ENCODE measurements around the gene VKORC1.
A peak's percentile ranks its signal among the peaks of the same experiment; 100 is the strongest.
"Not testable (repeated sequence)": the region's sequence is repeated elsewhere in the genome, so short reads cannot be mapped to it uniquely, and the experiment has no call there.

Gene VKORC1

GRCh38 chr16:31106509-31107464 lies 12.2 kb upstream of the VKORC1 start:
- DNase-seq: no peak

GRCh38 chr16:31105677-31106213 lies 11.1 kb upstream of the VKORC1 start:
- no peak for DNase-seq

- DNase-seq: not testable (repeated sequence)
Observed at GRCh38 chr16:31100876-31101641, 6.5 kb upstream of the VKORC1 start.

GRCh38 chr16:31099860-31100638 lies 5.5 kb upstream of the VKORC1 start:
- DNase-seq: peak; percentile 16

- no peak for DNase-seq
Observed at GRCh38 chr16:31094088-31094423, 541 bp downstream of the VKORC1 start.

GRCh38 chr16:31093132-31093703 lies 1.4 kb downstream of the VKORC1 start:
- DNase-seq: peak; percentile 47

GRCh38 chr16:31092330-31092729 lies 2.3 kb downstream of the VKORC1 start:
- no peak for DNase-seq

GRCh38 chr16:31090540-31090939 lies 4.1 kb downstream of the VKORC1 start:
- DNase-seq: peak; percentile 65

- no peak for DNase-seq
Observed at GRCh38 chr16:31089199-31089598, 5.4 kb downstream of the VKORC1 start.

GRCh38 chr16:31088459-31089183 lies 6.0 kb downstream of the VKORC1 start, which contains the start of gene PRSS53:
TSS of gene PRSS53 (minus strand) at chr16:31088943. CDS start at chr16:31088809, 134 bp downstream.
- no peak for DNase-seq

- no peak for DNase-seq
Observed at GRCh38 chr16:31087971-31088370, 6.6 kb downstream of the VKORC1 start.

GRCh38 chr16:31087481-31087880 lies 7.1 kb downstream of the VKORC1 start:
- DNase-seq: no peak

GRCh38 chr16:31086629-31086906 lies 8.0 kb downstream of the VKORC1 start:
- DNase-seq: no peak

- DNase-seq: no peak
Observed at GRCh38 chr16:31085873-31086628, 8.5 kb downstream of the VKORC1 start.

- DNase-seq: no peak
Observed at GRCh38 chr16:31085411-31085810, 9.2 kb downstream of the VKORC1 start.

GRCh38 chr16:31084584-31085302 lies 9.9 kb downstream of the VKORC1 start:
- no peak for DNase-seq

- DNase-seq: no peak
Observed at GRCh38 chr16:31083981-31084380, 10.6 kb downstream of the VKORC1 start.

- DNase-seq: no peak
Observed at GRCh38 chr16:31083556-31083955, 11.0 kb downstream of the VKORC1 start.

- no peak for DNase-seq
Observed at GRCh38 chr16:31083081-31083480, 11.5 kb downstream of the VKORC1 start.

- no peak for DNase-seq
Observed at GRCh38 chr16:31082368-31083045, 12.1 kb downstream of the VKORC1 start.

Data from NCI-H226 (cell line).